ENCODE data around the gene GRIK2.

GRCh38 chr6:102085257-102085656, 691.7 kb downstream of the GRIK2 start:
- TF ChIP-seq CTCF (IDR thresholded peaks at IDR 0.05) = no peak
- no peak for TF ChIP-seq POLR2A (IDR thresholded peaks at IDR 0.05)

Data from Peyer's patch (tissue), 4 donors.